IMR-90 (cell line): ENCODE results near the gene FSTL5. TPM values are rescaled to one million over a fixed set of nuclear protein-coding genes. Genes with fewer than 3 reads are reported as not detected.

Experiments
- ATAC-seq: fragments of 200-7000 bp; cut with Tn5 transposase; 2 replicates; pipeline ENCODE4 v1.9.1; 2020; ENCODE audit warnings: low read depth, mild to moderate bottlenecking, moderate library complexity
- BruUV-seq: library from RNA; stranded (reverse); fragments of 400-500 nt; replicated peaks from 2 replicates; lab custom pipeline; 2021; lab: Mats Ljungman, UMichigan
- CTCF ChIA-PET: fragments of 300-600 bp; formaldehyde crosslinking; extraction: SDS; loops from one replicate; lab custom pipeline; 2021; ENCODE audit warnings: antibody characterized with exemption; lab: Yijun Ruan, JAX
- POLR2A ChIA-PET: fragments of 300-600 bp; sonication (Branson Sonifier 250); formaldehyde crosslinking; loops from one replicate; lab custom pipeline; 2022; ENCODE audit warnings: antibody characterized with exemption; ENCODE audit not compliant: unreplicated experiment; lab: Charles Lee
- DNase-seq: peaks from one replicate; pipeline ENCODE4 v3.0.0; 2013
- H2AFZ ChIP-seq: replicated peaks from 2 replicates; pipeline ENCODE3; 2013; ENCODE audit warnings: low read length, mild to moderate bottlenecking; ENCODE audit not compliant: poor library complexity
- H2AK5ac ChIP-seq: 2 replicates; pipeline ENCODE4 v1.6.1; 2013; ENCODE audit warnings: low read depth, low read length, inconsistent platforms
- H2AK9ac ChIP-seq: replicated peaks from 2 replicates; pipeline ENCODE3; 2013; ENCODE audit warnings: mild to moderate bottlenecking, low read depth, low read length, moderate library complexity; ENCODE audit not compliant: poor library complexity
- H2BK120ac ChIP-seq: 2 replicates; pipeline ENCODE4 v1.6.1; 2013; ENCODE audit warnings: low read depth, low read length, inconsistent platforms
- H2BK15ac ChIP-seq: 3 replicates; pipeline ENCODE4 v1.6.1; 2013; ENCODE audit warnings: low read depth, low read length, inconsistent platforms
- H2BK20ac ChIP-seq: 2 replicates; pipeline ENCODE4 v1.6.1; 2013; ENCODE audit warnings: low read depth, mild to moderate bottlenecking, inconsistent platforms, low read length, moderate library complexity
- H2BK5ac ChIP-seq: 2 replicates; pipeline ENCODE4 v1.6.1; 2013; ENCODE audit warnings: mild to moderate bottlenecking, low read depth, low read length, inconsistent platforms; ENCODE audit not compliant: poor library complexity, severe bottlenecking
- H3K14ac ChIP-seq: replicated peaks from 2 replicates; pipeline ENCODE4 v1.6.1; 2013; ENCODE audit warnings: low read depth, low read length, inconsistent platforms
- H3K18ac ChIP-seq: 2 replicates; pipeline ENCODE4 v1.6.1; 2013; ENCODE audit warnings: low read depth, low read length, control low read depth
- H3K23ac ChIP-seq: 2 replicates; pipeline ENCODE4 v1.6.1; 2013; ENCODE audit warnings: low read depth, low read length, inconsistent platforms
- H3K27ac ChIP-seq: 2 replicates; pipeline ENCODE4 v1.5.1; 2013; ENCODE audit warnings: mild to moderate bottlenecking, control low read depth, low read length; ENCODE audit not compliant: insufficient read depth
- H3K27me3 ChIP-seq: 2 replicates; pipeline ENCODE4 v1.6.1; 2013; ENCODE audit warnings: low read length; ENCODE audit not compliant: control insufficient read depth, insufficient read depth
- H3K36me3 ChIP-seq: 2 replicates; pipeline ENCODE4 v1.6.1; 2013; ENCODE audit warnings: low read length, mixed read lengths; ENCODE audit not compliant: control insufficient read depth, insufficient read depth
- H3K4ac ChIP-seq: 2 replicates; pipeline ENCODE4 v1.6.1; 2013; ENCODE audit warnings: low read depth, low read length, inconsistent platforms
- H3K4me1 ChIP-seq: 2 replicates; pipeline ENCODE4 v1.6.1; 2013; ENCODE audit warnings: low read length, mixed read lengths; ENCODE audit not compliant: control insufficient read depth, insufficient read depth
- H3K4me2 ChIP-seq: 2 replicates; pipeline ENCODE4 v1.6.1; 2013; ENCODE audit warnings: low read depth, mild to moderate bottlenecking, control low read depth, low read length, moderate library complexity
- H3K4me3 ChIP-seq: 2 replicates; pipeline ENCODE4 v1.5.1; 2013; ENCODE audit warnings: low read depth, mild to moderate bottlenecking, control low read depth, low read length, moderate library complexity; ENCODE audit not compliant: insufficient read depth
- H3K56ac ChIP-seq: 2 replicates; pipeline ENCODE4 v1.6.1; 2013; ENCODE audit warnings: low read length, inconsistent platforms; ENCODE audit not compliant: insufficient read depth; ENCODE audit errors: extremely low read depth
- H3K79me1 ChIP-seq, 2 experiments: 2 replicates each; pipeline ENCODE4 v1.6.1; 2013; ENCODE audit warnings: low read length in 2 of 2, inconsistent platforms in 1 of 2, low read depth in 1 of 2
- H3K9ac ChIP-seq: 2 replicates; pipeline ENCODE4 v1.6.1; 2013; ENCODE audit warnings: low read depth, low read length, control low read depth
- H3K9me1 ChIP-seq: 2 replicates; pipeline ENCODE4 v1.6.1; 2013; ENCODE audit warnings: low read length, inconsistent platforms; ENCODE audit not compliant: insufficient read depth
- H3K9me3 ChIP-seq: 2 replicates; pipeline ENCODE4 v1.6.1; 2013; ENCODE audit warnings: low read length; ENCODE audit not compliant: control insufficient read depth, insufficient read depth
- H4K20me1 ChIP-seq: 2 replicates; pipeline ENCODE4 v1.6.1; 2013; ENCODE audit warnings: low read length, inconsistent platforms; ENCODE audit not compliant: insufficient read depth
- H4K5ac ChIP-seq: 2 replicates; pipeline ENCODE4 v1.6.1; 2013; ENCODE audit warnings: mild to moderate bottlenecking, low read depth, low read length, control low read depth
- H4K8ac ChIP-seq, 2 experiments: 2 replicates each; pipeline ENCODE4 v1.6.1; 2013; ENCODE audit warnings: low read depth in 2 of 2, low read length in 2 of 2, control low read depth in 1 of 2, inconsistent platforms in 1 of 2
- H4K91ac ChIP-seq: 2 replicates; pipeline ENCODE4 v1.6.1; 2013; ENCODE audit warnings: low read depth, low read length, inconsistent platforms; ENCODE audit not compliant: insufficient read depth
- CTCF ChIP-seq: conservative IDR thresholded peaks from 2 replicates; pipeline ENCODE4 v1.5.1; 2012; ENCODE audit warnings: mild to moderate bottlenecking, low read depth, low read length, improper control_type of control experiment
- MAFK ChIP-seq: IDR thresholded peaks from 2 replicates; pipeline ENCODE4 v1.6.1; 2012; ENCODE audit warnings: low read depth, low read length, improper control_type of control experiment
- RCOR1 ChIP-seq: IDR thresholded peaks from 2 replicates; pipeline ENCODE4 v1.6.1; 2012; ENCODE audit warnings: mild to moderate bottlenecking, low read length, improper control_type of control experiment; ENCODE audit not compliant: insufficient replicate concordance
- whole genome bisulfite sequencing, 2 experiments: methylation state at CpG; one replicate each; pipeline versions ENCODE4 v1.1.5 to v1.1.7; 2013; ENCODE audit warnings: missing lambda C conversion rate in 2 of 2; ENCODE audit not compliant: insufficient read length in 1 of 2; ENCODE audit errors: extremely low coverage in 2 of 2; 5-methylcytosine and 5-hydroxymethylcytosine counted together
- dilution Hi-C: fragments of 300-500 bp; cut with HindIII; formaldehyde crosslinking; loops from one replicate; pipeline ENCODE4 v1.14.3; 2018; ENCODE audit warnings: low sequenced_read_pairs; ENCODE audit not compliant: unreplicated experiment
- in situ Hi-C: fragments of 300-500 bp; cut with MboI; formaldehyde crosslinking; loops from 3 replicates; pipeline ENCODE4 v1.14.3; 2019; ENCODE audit warnings: low sequenced_read_pairs, inconsistent platforms, mixed read lengths
- intact Hi-C: fragments of 100-400 bp; cut with micrococcal nuclease; formaldehyde crosslinking; loops from 2 replicates; pipeline ENCODE4 v1.10.0; 2022
- polyA plus RNA-seq, 3 experiments: library from polyadenylated mRNA; depleted of rRNA; stranded (reverse); fragments of >200 nt; gene quantifications; 2 replicates each; pipeline ENCODE4 v1.2.3, GENCODE V29; 2012; ENCODE audit warnings: low replicate concordance in 1 of 3
- total RNA-seq: library from RNA; depleted of rRNA; stranded (reverse); fragments of >200 nt; gene quantifications from 2 replicates; pipeline ENCODE4 v1.2.3, GENCODE V29; 2012

The FSTL5 gene
- total and polyA plus RNA-seq, 2 of the 4 experiments (the other 2 are of a cell fraction) = under 0.01 TPM; not detected in 1

- no peak overlapping the region for H2BK5ac ChIP-seq
- no peak overlapping the region for H3K14ac ChIP-seq
- ATAC-seq (no peak), DNase-seq (no peak)
- no peak overlapping the region for H2AK5ac ChIP-seq
- H3K4me1 ChIP-seq = no peaks in the 10 kb centered on the region
- no peak overlapping the region for H3K4me2 ChIP-seq
- no peak overlapping the region for H4K8ac ChIP-seq
- H3K4me3 ChIP-seq = no peak overlapping the region
- BruUV-seq = no TSS peak
- H2AFZ ChIP-seq = no peak overlapping the region
- H4K91ac ChIP-seq = no peak overlapping the region
- no peak overlapping the region for H2BK120ac ChIP-seq
- H3K27ac ChIP-seq = no peak overlapping the region
- H3K9me3 ChIP-seq = 0 out of 2 replicates have a peak, but pooled peaks cover 2% of the 10 kb centered on the region
- dilution Hi-C loops = no loop called here
- no peaks in the 10 kb centered on the region for H4K20me1 ChIP-seq
- no peak overlapping the region for H3K18ac ChIP-seq
- H3K9me1 ChIP-seq = no peaks in the 10 kb centered on the region
- H3K56ac ChIP-seq = no peak overlapping the region
- ChIA-PET POLR2A (no interaction called here), CTCF (no interaction called here)
- intact Hi-C loops = no loop called here
- no CpG with 5 or more reads among the region's 2 CpGs for WGBS, 2 experiments
- H3K79me1 ChIP-seq = no peaks in the 10 kb centered on the region
- TF ChIP-seq MAFK (no peak), CTCF (no peak), RCOR1 (no peak)
- no peak overlapping the region for H2BK20ac ChIP-seq
- H3K23ac ChIP-seq = no peak overlapping the region
- no peaks in the 10 kb centered on the region for H3K27me3 ChIP-seq
- no peak overlapping the region for H2AK9ac ChIP-seq
- no peak overlapping the region for H2BK15ac ChIP-seq
- no peak overlapping the region for H4K5ac ChIP-seq
- no peak overlapping the region for H3K9ac ChIP-seq
- in situ Hi-C loops = no loop called here
- H3K4ac ChIP-seq = no peak overlapping the region
- no peaks in the 10 kb centered on the region for H3K36me3 ChIP-seq
Observed at GRCh38 chr4:161658676-161659075, 505.1 kb downstream of the FSTL5 start.
